ENCODE measurements around the gene LRRC74B. TPM values are rescaled to one million over a fixed set of nuclear protein-coding genes. Genes with fewer than 3 reads are reported as not detected.

The LRRC74B gene
- total RNA-seq, 1 experiment from 2014 or later: not detected

- Mint-ChIP-seq H3K27ac (ENCODE audit: unreplicated experiment) (no peak overlapping the region), H3K9me3 (ENCODE audit: low read depth, unreplicated experiment) (no peaks in the 10 kb centered on the region), H3K4me1 (ENCODE audit: low read depth, unreplicated experiment) (peaks cover 12% of the 10 kb centered on the region), H3K27me3 (ENCODE audit: unreplicated experiment) (no peaks in the 10 kb centered on the region), H3K36me3 (ENCODE audit: insufficient read depth, unreplicated experiment) (no peaks in the 10 kb centered on the region), H3K4me3 (ENCODE audit: low read depth, unreplicated experiment) (no peak overlapping the region)
- no TSS peak for BruUV-seq (replicated peaks)
- intact Hi-C loops (cut with micrococcal nuclease; ENCODE audit: unreplicated experiment): no loop called here
- CTCF ChIA-PET: no interaction called here
- no peak for TF ChIP-seq CTCF (IDR thresholded peaks at IDR 0.05; ENCODE audit: unreplicated experiment)
- DNase-seq: peak; percentile 47
Measured at GRCh38 chr22:21009638-21010425, 35.9 kb upstream of the LRRC74B start.

- intact Hi-C loops (cut with micrococcal nuclease; ENCODE audit: unreplicated experiment): no loop called here
- CTCF ChIA-PET: no interaction called here
- Mint-ChIP-seq H3K27ac (ENCODE audit: unreplicated experiment) (no peak overlapping the region), H3K27me3 (ENCODE audit: unreplicated experiment) (no peaks in the 10 kb centered on the region), H3K4me3 (ENCODE audit: low read depth, unreplicated experiment) (no peak overlapping the region), H3K9me3 (ENCODE audit: low read depth, unreplicated experiment) (no peaks in the 10 kb centered on the region), H3K4me1 (ENCODE audit: low read depth, unreplicated experiment) (peaks cover 18% of the 10 kb centered on the region), H3K36me3 (ENCODE audit: insufficient read depth, unreplicated experiment) (no peaks in the 10 kb centered on the region)
- DNase-seq: no peak
- TF ChIP-seq CTCF (IDR thresholded peaks at IDR 0.05; ENCODE audit: unreplicated experiment): no peak
- BruUV-seq (replicated peaks): no TSS peak
Measured at GRCh38 chr22:21010426-21011113, 35.2 kb upstream of the LRRC74B start.

- DNase-seq: no peak
- no peaks in the 10 kb centered on the region for H3K9me3 Mint-ChIP-seq (ENCODE audit: low read depth, unreplicated experiment)
- H3K27ac Mint-ChIP-seq (ENCODE audit: unreplicated experiment): no peak overlapping the region
- peaks cover 13% of the 10 kb centered on the region for H3K27me3 Mint-ChIP-seq (ENCODE audit: unreplicated experiment)
- peaks cover 18% of the 10 kb centered on the region for H3K4me1 Mint-ChIP-seq (ENCODE audit: low read depth, unreplicated experiment)
- CTCF ChIA-PET: interaction anchor here (0.6 kb wide), 1 partner anchor 206 kb away, joined by 3 read pairs; no protein-coding TSS in a partner anchor
- H3K36me3 Mint-ChIP-seq (ENCODE audit: insufficient read depth, unreplicated experiment): no peaks in the 10 kb centered on the region
- no peak for TF ChIP-seq CTCF (IDR thresholded peaks at IDR 0.05; ENCODE audit: unreplicated experiment)
- intact Hi-C loops (cut with micrococcal nuclease; ENCODE audit: unreplicated experiment): no loop called here
- BruUV-seq (replicated peaks): no TSS peak
- no peak overlapping the region for H3K4me3 Mint-ChIP-seq (ENCODE audit: low read depth, unreplicated experiment)
Measured at GRCh38 chr22:21012446-21013407, 33.0 kb upstream of the LRRC74B start.

GRCh38 chr22:21013657-21014201, 32.0 kb upstream of the LRRC74B start:
- Mint-ChIP-seq H3K27ac (ENCODE audit: unreplicated experiment) (peak overlapping the region; percentile 38), H3K4me3 (ENCODE audit: low read depth, unreplicated experiment) (peak overlapping the region; percentile 65), H3K4me1 (ENCODE audit: low read depth, unreplicated experiment) (peaks cover 18% of the 10 kb centered on the region), H3K9me3 (ENCODE audit: low read depth, unreplicated experiment) (no peaks in the 10 kb centered on the region), H3K36me3 (ENCODE audit: insufficient read depth, unreplicated experiment) (no peaks in the 10 kb centered on the region), H3K27me3 (ENCODE audit: unreplicated experiment) (peaks cover 23% of the 10 kb centered on the region)
- BruUV-seq (replicated peaks): no TSS peak
- CTCF ChIA-PET: no interaction called here
- no peak for TF ChIP-seq CTCF (IDR thresholded peaks at IDR 0.05; ENCODE audit: unreplicated experiment)
- intact Hi-C loops (cut with micrococcal nuclease; ENCODE audit: unreplicated experiment): no loop called here
- no peak for DNase-seq

All from Calu3 (cell line).